ENCODE measurements around the gene TFG. TPM values are rescaled to one million over a fixed set of nuclear protein-coding genes. Genes with fewer than 3 reads are reported as not detected.

Gene TFG
- total RNA-seq, 1 donor from 2014 or later, result 91.3 TPM

- no peak overlapping the region for H3K27ac Mint-ChIP-seq (ENCODE audit: unreplicated experiment)
These were observed 7.0 kb upstream of the TFG start for GRCh38 chr3:100702082-100702979.

GRCh38 chr3:100702980-100703345 is 6.3 kb upstream of the TFG start:
- Mint-ChIP-seq H3K27ac (ENCODE audit: unreplicated experiment) (no peak overlapping the region), H3K36me3 (ENCODE audit: low read depth) (no peaks in the 10 kb centered on the region), H3K9me3 (no peaks in the 10 kb centered on the region), H3K4me3 (no peak overlapping the region), H3K4me1 (no peaks in the 10 kb centered on the region), H3K27me3 (ENCODE audit: low read depth) (peaks cover 91% of the 10 kb centered on the region)
- no peak for TF ChIP-seq CTCF (conservative IDR thresholded peaks at IDR 0.05)
- DNase-seq (ENCODE audit: low read depth, low spot score), result no peak

More at GRCh38 chr3:100702082-100702979, 7.0 kb upstream of the TFG start:
- TF ChIP-seq CTCF (conservative IDR thresholded peaks at IDR 0.05), result no peak
- no peaks in the 10 kb centered on the region for H3K4me1 Mint-ChIP-seq
- no peak for DNase-seq (ENCODE audit: low read depth, low spot score)
- H3K27me3 Mint-ChIP-seq (ENCODE audit: low read depth), result peaks cover 91% of the 10 kb centered on the region
- H3K36me3 Mint-ChIP-seq (ENCODE audit: low read depth), result no peaks in the 10 kb centered on the region
- H3K9me3 Mint-ChIP-seq, result no peaks in the 10 kb centered on the region
- no peak overlapping the region for H3K4me3 Mint-ChIP-seq

- no peak for TF ChIP-seq CTCF (conservative IDR thresholded peaks at IDR 0.05)
These were observed 5.4 kb upstream of the TFG start for GRCh38 chr3:100703865-100704264.

GRCh38 chr3:100706365-100706764 is 2.9 kb upstream of the TFG start:
- H3K27ac Mint-ChIP-seq (ENCODE audit: unreplicated experiment), result no peak overlapping the region
- H3K36me3 Mint-ChIP-seq (ENCODE audit: low read depth), result peaks cover 11% of the 10 kb centered on the region
- peaks cover 14% of the 10 kb centered on the region for H3K4me1 Mint-ChIP-seq
- TF ChIP-seq CTCF (conservative IDR thresholded peaks at IDR 0.05), result no peak
- no peak for DNase-seq (ENCODE audit: low read depth, low spot score)
- peaks cover 7% of the 10 kb centered on the region for H3K9me3 Mint-ChIP-seq
- peaks cover 71% of the 10 kb centered on the region for H3K27me3 Mint-ChIP-seq (ENCODE audit: low read depth)
- H3K4me3 Mint-ChIP-seq, result no peak overlapping the region

More at GRCh38 chr3:100703865-100704264, 5.4 kb upstream of the TFG start:
- Mint-ChIP-seq H3K4me3 (no peak overlapping the region), H3K27me3 (ENCODE audit: low read depth) (peaks cover 91% of the 10 kb centered on the region), H3K4me1 (peaks cover 3% of the 10 kb centered on the region), H3K9me3 (peaks cover 4% of the 10 kb centered on the region), H3K36me3 (ENCODE audit: low read depth) (peaks cover 3% of the 10 kb centered on the region), H3K27ac (ENCODE audit: unreplicated experiment) (no peak overlapping the region)
- DNase-seq (ENCODE audit: low read depth, low spot score), result no peak

GRCh38 chr3:100708644-100708988 is 678 bp upstream of the TFG start:
- H3K4me3 Mint-ChIP-seq, result peak overlapping the region; percentile 92
- peaks cover 12% of the 10 kb centered on the region for H3K36me3 Mint-ChIP-seq (ENCODE audit: low read depth)
- H3K27ac Mint-ChIP-seq (ENCODE audit: unreplicated experiment), result peak overlapping the region; percentile 95
- peaks cover 26% of the 10 kb centered on the region for H3K4me1 Mint-ChIP-seq
- DNase-seq (ENCODE audit: low read depth, low spot score), result no peak
- H3K9me3 Mint-ChIP-seq, result peaks cover 7% of the 10 kb centered on the region
- H3K27me3 Mint-ChIP-seq (ENCODE audit: low read depth), result peaks cover 52% of the 10 kb centered on the region
- TF ChIP-seq CTCF (conservative IDR thresholded peaks at IDR 0.05), result no peak

Measured in neural crest cell (in vitro differentiated cells).